PC-9 (cell line): Measurements from ENCODE around the gene IARS1. TPM values are rescaled to one million over a fixed set of nuclear protein-coding genes. Genes with fewer than 3 reads are reported as not detected.

Experiments
- BruUV-seq: library from RNA; stranded (reverse); fragments of 400-500 nt; replicated peaks from 2 replicates; lab custom pipeline; 2021; lab: Mats Ljungman, UMichigan
- CTCF ChIA-PET: fragments of 300-600 bp; sonication (Branson Sonifier 250); formaldehyde crosslinking; loops from one replicate; lab custom pipeline; 2022; ENCODE audit warnings: antibody characterized with exemption; lab: Charles Lee
- POLR2A ChIA-PET: fragments of 300-600 bp; sonication (Branson Sonifier 250); formaldehyde crosslinking; loops from one replicate; lab custom pipeline; 2022; ENCODE audit warnings: antibody characterized with exemption; ENCODE audit not compliant: unreplicated experiment; lab: Charles Lee
- DNase-seq, 2 experiments: peaks; one replicate each; pipeline versions ENCODE4 v3.0.0 to v3.0.0-alpha.2; 2015 to 2022; ENCODE audit warnings: mixed read lengths in 1 of 2
- H2AFZ ChIP-seq: fragments of 200-600 bp; sonication (generic); 2 replicates; pipeline ENCODE4 v1.8.1; 2017; ENCODE audit warnings: antibody characterized with exemption
- H3F3A ChIP-seq: fragments of 200-600 bp; sonication (generic); 2 replicates; pipeline ENCODE4 v1.8.1; 2017; ENCODE audit warnings: antibody characterized with exemption, mild to moderate bottlenecking, low read depth; ENCODE audit not compliant: insufficient read depth
- H3K27ac ChIP-seq: fragments of 200-600 bp; sonication (generic); 2 replicates; pipeline ENCODE4 v1.6.1; 2016; ENCODE audit warnings: mixed run types
- H3K27me3 ChIP-seq: fragments of 200-600 bp; sonication (generic); 2 replicates; pipeline ENCODE4 v1.6.1; 2016; ENCODE audit warnings: low read depth, mixed run types; ENCODE audit not compliant: insufficient read depth
- H3K36me3 ChIP-seq: fragments of 200-600 bp; sonication (generic); 2 replicates; pipeline ENCODE4 v1.6.1; 2016; ENCODE audit warnings: low read depth, mixed run types
- H3K4me1 ChIP-seq: fragments of 200-600 bp; sonication (generic); replicated peaks from 2 replicates; pipeline ENCODE4 v1.6.1; 2016; ENCODE audit warnings: mixed run types; ENCODE audit not compliant: insufficient read depth
- H3K4me2 ChIP-seq: fragments of 200-600 bp; sonication (generic); 2 replicates; pipeline ENCODE4 v1.6.1; 2017; ENCODE audit warnings: mixed run types
- H3K4me3 ChIP-seq: fragments of 200-600 bp; sonication (generic); 2 replicates; pipeline ENCODE4 v1.6.1; 2016; ENCODE audit warnings: mixed run types
- H3K79me2 ChIP-seq: fragments of 200-600 bp; sonication (generic); 2 replicates; pipeline ENCODE4 v1.6.1; 2017; ENCODE audit warnings: low read depth, mixed run types
- H3K9me2 ChIP-seq: fragments of 200-600 bp; sonication (generic); 2 replicates; pipeline ENCODE4 v1.8.1; 2017; ENCODE audit warnings: mild to moderate bottlenecking; ENCODE audit not compliant: insufficient read depth
- H3K9me3 ChIP-seq: fragments of 200-600 bp; sonication (generic); 2 replicates; pipeline ENCODE4 v1.8.1; 2016; ENCODE audit warnings: low read depth; ENCODE audit not compliant: insufficient read depth
- H4K20me1 ChIP-seq: fragments of 200-600 bp; sonication (generic); 2 replicates; pipeline ENCODE4 v1.8.1; 2017; ENCODE audit not compliant: insufficient read depth
- CTCF ChIP-seq: fragments of 200-600 bp; sonication (generic); conservative IDR thresholded peaks from 2 replicates; pipeline ENCODE4 v1.6.1; 2017; ENCODE audit warnings: mixed run types, antibody characterized with exemption, mild to moderate bottlenecking, moderate library complexity
- EZH2 ChIP-seq: fragments of 200-600 bp; sonication (generic); IDR thresholded peaks from 2 replicates; pipeline ENCODE4 v1.8.0; 2017; ENCODE audit warnings: antibody characterized with exemption, low read depth
- intact Hi-C: fragments of 100-400 bp; cut with micrococcal nuclease; formaldehyde crosslinking; loops from one replicate; pipeline ENCODE4 v1.10.0; 2022; ENCODE audit not compliant: unreplicated experiment
- total RNA-seq: library from RNA; stranded (reverse); gene quantifications from 2 replicates; pipeline ENCODE4 v1.2.3, GENCODE V29; 2021

The IARS1 gene
- total RNA-seq, 1 experiment from 2014 or later, result 232 TPM

DNA sequence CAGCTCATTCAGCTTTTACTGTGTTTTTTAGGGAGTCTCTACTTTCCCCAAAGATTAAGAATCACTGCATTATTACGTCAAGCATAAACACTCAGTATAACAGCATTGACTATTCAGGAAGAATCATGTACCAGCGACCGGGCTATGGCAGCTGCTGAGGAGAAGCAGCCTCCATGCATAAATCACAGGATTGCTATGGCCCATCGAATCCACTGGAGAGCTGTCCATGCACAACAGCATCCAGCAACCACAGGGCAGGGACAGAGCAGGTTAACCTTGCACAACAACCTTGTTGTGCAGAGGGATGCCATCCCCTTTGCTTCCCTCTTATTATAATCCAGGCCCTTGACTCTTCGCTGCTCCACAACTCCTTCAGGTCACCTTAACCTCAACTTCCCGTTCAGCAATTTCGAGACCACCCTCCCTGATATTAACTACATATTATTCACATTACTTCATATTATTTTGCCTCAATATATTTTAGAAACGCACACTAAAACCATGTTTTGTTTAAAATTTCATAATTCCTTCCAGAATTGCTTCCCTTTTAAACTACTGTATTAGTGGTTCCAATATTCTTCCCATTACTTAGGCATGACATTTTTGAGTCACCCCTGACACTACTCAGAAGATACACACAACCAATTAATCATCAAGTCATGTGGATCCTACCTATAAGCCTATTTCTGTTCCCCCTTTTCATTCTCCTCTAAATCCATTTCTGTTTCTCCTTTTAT is 991 bp downstream of the IARS1 start:
- intact Hi-C loops, result loop anchor here (2.0 kb wide), 1 partner anchor 152 kb away; no protein-coding TSS in a partner anchor
- peak overlapping the region; percentile 95 for H3K4me3 ChIP-seq
- H3K4me2 ChIP-seq, result peak overlapping the region; percentile 94
- H3K27ac ChIP-seq, result peak overlapping the region; percentile 96
- TF ChIP-seq CTCF, result no peak
- TF ChIP-seq EZH2, result no peak
- TSS peak; percentile 50 for BruUV-seq
- H3K4me1 ChIP-seq, result peaks cover 22% of the 10 kb centered on the region
- peaks cover 10% of the 10 kb centered on the region; the same call in 1 of the 2 replicates for H3F3A ChIP-seq
- ChIA-PET CTCF (no interaction called here), POLR2A (interaction anchor here (0.6 to 1.0 kb wide), 3 partner anchors 10 to 152 kb away, joined by 3 to 7 read pairs (median 6); no protein-coding TSS in a partner anchor)
- peaks cover 62% of the 10 kb centered on the region for H3K79me2 ChIP-seq
- no peaks in the 10 kb centered on the region for H3K9me2 ChIP-seq
- H3K36me3 ChIP-seq, result peaks cover 57% of the 10 kb centered on the region
- DNase-seq, result no peak
- no peaks in the 10 kb centered on the region for H3K9me3 ChIP-seq
- no peak overlapping the region for H2AFZ ChIP-seq
- H3K27me3 ChIP-seq, result no peaks in the 10 kb centered on the region
- H4K20me1 ChIP-seq, result peaks cover 43% of the 10 kb centered on the region

- TF ChIP-seq CTCF (no peak), EZH2 (no peak)
- Histone ChIP-seq H3K36me3 (peaks cover 60% of the 10 kb centered on the region), H3K27me3 (no peaks in the 10 kb centered on the region), H3F3A (peaks cover 10% of the 10 kb centered on the region; the same call in 1 of the 2 replicates), H3K79me2 (peaks cover 71% of the 10 kb centered on the region), H3K9me3 (no peaks in the 10 kb centered on the region), H2AFZ (no peak overlapping the region), H4K20me1 (peaks cover 53% of the 10 kb centered on the region), H3K4me3 (peak overlapping the region; percentile 95), H3K4me2 (peak overlapping the region; percentile 94), H3K27ac (no peak overlapping the region), H3K9me2 (no peaks in the 10 kb centered on the region), H3K4me1 (peaks cover 22% of the 10 kb centered on the region)
- no peak for DNase-seq
- POLR2A ChIA-PET, result interaction anchor here (0.7 kb wide), 1 partner anchor 11 kb away, joined by 6 read pairs; no protein-coding TSS in a partner anchor
- intact Hi-C loops, result no loop called here
- CTCF ChIA-PET, result interaction anchor here (0.5 to 0.8 kb wide), 4 partner anchors 13 to 416 kb away, joined by 3 to 11 read pairs (median 3); no protein-coding TSS in a partner anchor
- BruUV-seq, result no TSS peak
Observed at GRCh38 chr9:92291577-92291976, 1.9 kb downstream of the IARS1 start.

DNA sequence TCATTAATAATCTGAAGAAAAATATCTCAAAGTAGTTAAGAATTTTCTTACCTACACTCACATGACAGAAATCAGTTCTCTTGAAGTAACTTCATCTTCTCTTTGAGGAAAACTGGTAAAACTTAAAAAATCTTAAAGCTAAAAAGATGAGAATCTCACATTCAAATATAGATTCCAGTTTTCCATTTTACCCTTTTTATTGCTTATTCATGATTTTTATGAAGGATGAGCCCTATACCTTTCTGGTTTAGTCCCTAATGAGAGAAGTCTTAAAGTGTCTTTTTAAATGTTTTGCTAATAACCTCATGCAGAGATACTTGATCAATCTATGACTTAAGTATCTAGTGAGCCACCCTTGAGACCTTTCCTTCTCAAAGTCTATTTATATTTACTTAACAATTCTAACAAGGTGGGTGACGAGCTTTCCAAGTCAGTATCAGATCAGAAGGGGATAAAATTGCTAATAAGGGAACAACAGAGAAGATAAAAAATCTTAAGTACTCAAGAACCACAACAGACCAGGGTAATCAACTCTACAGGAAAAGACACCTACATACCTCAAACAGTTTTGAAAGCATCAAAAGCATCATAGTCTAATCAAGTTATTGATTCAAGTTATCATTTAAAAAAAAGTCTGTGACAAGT is 2.6 kb downstream of the IARS1 start:
- Histone ChIP-seq H3K27ac (no peak overlapping the region), H3K4me2 (peak overlapping the region; percentile 94), H3K9me2 (no peaks in the 10 kb centered on the region), H3K36me3 (peaks cover 67% of the 10 kb centered on the region), H3K27me3 (no peaks in the 10 kb centered on the region), H3K79me2 (peaks cover 78% of the 10 kb centered on the region), H4K20me1 (peaks cover 57% of the 10 kb centered on the region), H3K9me3 (no peaks in the 10 kb centered on the region), H3K4me3 (peak overlapping the region; percentile 95), H3K4me1 (peaks cover 22% of the 10 kb centered on the region), H2AFZ (no peak overlapping the region), H3F3A (peaks cover 10% of the 10 kb centered on the region; the same call in 1 of the 2 replicates)
- CTCF ChIA-PET, result interaction anchor here (0.8 kb wide), 1 partner anchor 13 kb away, joined by 11 read pairs; no protein-coding TSS in a partner anchor
- no peak for DNase-seq
- no peak for TF ChIP-seq EZH2
- TF ChIP-seq CTCF, result no peak
- POLR2A ChIA-PET, result no interaction called here
- intact Hi-C loops, result no loop called here
- no TSS peak for BruUV-seq
